HG03175 (cell line): ENCODE results near the gene MMRN2.
"Not testable (repeated sequence)": the region's sequence is repeated elsewhere in the genome, so short reads cannot be mapped to it uniquely, and the experiment has no call there.

Experiments
- ATAC-seq: cut with Tn5 transposase; IDR thresholded peaks from one replicate; pipeline ENCODE4 v1.9.1; 2021; ENCODE audit warnings: mild to moderate bottlenecking, moderate library complexity; ENCODE audit not compliant: unreplicated experiment

MMRN2 gene

GRCh38 chr10:86943316-86944030 is 13.9 kb downstream of the MMRN2 start:
- no peak for ATAC-seq

GRCh38 chr10:86942441-86943315 is 14.7 kb downstream of the MMRN2 start:
- no peak for ATAC-seq

- no peak for ATAC-seq
These were observed 15.4 kb downstream of the MMRN2 start for GRCh38 chr10:86941991-86942421.

GRCh38 chr10:86941426-86941825 is 16.0 kb downstream of the MMRN2 start:
- ATAC-seq = no peak

GRCh38 chr10:86940677-86941076 is 16.7 kb downstream of the MMRN2 start:
- no peak for ATAC-seq

- ATAC-seq = not testable (repeated sequence)
These were observed 17.3 kb downstream of the MMRN2 start for GRCh38 chr10:86940076-86940475.

GRCh38 chr10:86938260-86938659 is 19.2 kb downstream of the MMRN2 start:
- ATAC-seq = no peak

GRCh38 chr10:86937502-86938154 is 19.8 kb downstream of the MMRN2 start:
- ATAC-seq = no peak

- no peak for ATAC-seq
These were observed 20.5 kb downstream of the MMRN2 start for GRCh38 chr10:86936661-86937501.

GRCh38 chr10:86934162-86934711 is 23.2 kb downstream of the MMRN2 start:
- ATAC-seq = not testable (repeated sequence)

- no peak for ATAC-seq
These were observed 24.7 kb downstream of the MMRN2 start for GRCh38 chr10:86932674-86933073.

GRCh38 chr10:86931872-86932271 is 25.5 kb downstream of the MMRN2 start:
- no peak for ATAC-seq

- no peak for ATAC-seq
These were observed 27.7 kb downstream of the MMRN2 start for GRCh38 chr10:86929468-86930380.

GRCh38 chr10:86922553-86922961 is 34.9 kb downstream of the MMRN2 start:
- ATAC-seq = no peak

- ATAC-seq = no peak
These were observed 39.4 kb downstream of the MMRN2 start for GRCh38 chr10:86918022-86918471.

- no peak for ATAC-seq
These were observed 42.7 kb downstream of the MMRN2 start for GRCh38 chr10:86914734-86915133.

GRCh38 chr10:86905429-86905828 is 52.0 kb downstream of the MMRN2 start:
- no peak for ATAC-seq

GRCh38 chr10:86904600-86904999 is 52.8 kb downstream of the MMRN2 start:
- ATAC-seq = no peak

GRCh38 chr10:86900955-86901354 is 56.5 kb downstream of the MMRN2 start:
- no peak for ATAC-seq
